Peyer's patch (tissue), 4 donors: ENCODE data around the gene DMD. TPM values are rescaled to one million over a fixed set of nuclear protein-coding genes. Genes with fewer than 3 reads are reported as not detected.

Experiments used
- DNase-seq, 3 donors: peaks; one replicate each; pipeline ENCODE4 v3.0.0-alpha.2; 2017 to 2019
- H3K27ac ChIP-seq, 4 donors: fragments of 200-600 bp; sonication (generic); one replicate each; pipeline ENCODE4 v1.5.1; 2016 to 2019
- H3K27me3 ChIP-seq, 2 donors: fragments of 200-600 bp; sonication (generic); one replicate each; pipeline ENCODE4 v1.5.1; 2019
- H3K36me3 ChIP-seq, 3 donors: fragments of 200-600 bp; sonication (generic); one replicate each; pipeline ENCODE4 v1.5.1; 2016 to 2019
- H3K4me1 ChIP-seq, 4 donors: fragments of 200-600 bp; sonication (generic); one replicate each; pipeline ENCODE4 v1.5.1; 2016 to 2019
- H3K4me3 ChIP-seq, 4 donors: fragments of 200-600 bp; sonication (generic); 1 replicate in 3 of 4; 2 replicates in 1 of 4; pipeline ENCODE4 v1.5.1; 2016 to 2019; ENCODE audit warnings: mild to moderate bottlenecking in 1 of 4
- H3K9me3 ChIP-seq, 4 donors: fragments of 200-600 bp; sonication (generic); one replicate each; pipeline ENCODE4 v1.5.1; 2016 to 2019; ENCODE audit warnings: mild to moderate bottlenecking in 1 of 4
- POLR2A ChIP-seq, 2 donors: fragments of 450-650 bp; IDR thresholded peaks; one replicate each; pipeline ENCODE4 v1.5.1; 2017; ENCODE audit warnings: antibody characterized with exemption in 2 of 2, mild to moderate bottlenecking in 2 of 2, moderate library complexity in 2 of 2
- total RNA-seq, 4 donors: library from RNA; depleted of rRNA; stranded (reverse); fragments of >200 nt; gene quantifications; one replicate each; pipeline ENCODE4 v1.1.0, GENCODE V29; 2016
- TF ChIP-seq, protein P1 (sequence below), 6 experiments: fragments of 450-650 bp in 4 of 6; fragments of 200-600 bp in 2 of 6; sonication (generic) in 1 of 6; IDR thresholded peaks; one replicate each; pipeline ENCODE4 v1.5.1; 2017 to 2019; ENCODE audit warnings: antibody characterized with exemption in 6 of 6, mild to moderate bottlenecking in 3 of 6, moderate library complexity in 1 of 6

DMD gene
- total RNA-seq, 4 donors from 2014 or later, result 15.8 to 109 (median 19.1) TPM

DNA sequence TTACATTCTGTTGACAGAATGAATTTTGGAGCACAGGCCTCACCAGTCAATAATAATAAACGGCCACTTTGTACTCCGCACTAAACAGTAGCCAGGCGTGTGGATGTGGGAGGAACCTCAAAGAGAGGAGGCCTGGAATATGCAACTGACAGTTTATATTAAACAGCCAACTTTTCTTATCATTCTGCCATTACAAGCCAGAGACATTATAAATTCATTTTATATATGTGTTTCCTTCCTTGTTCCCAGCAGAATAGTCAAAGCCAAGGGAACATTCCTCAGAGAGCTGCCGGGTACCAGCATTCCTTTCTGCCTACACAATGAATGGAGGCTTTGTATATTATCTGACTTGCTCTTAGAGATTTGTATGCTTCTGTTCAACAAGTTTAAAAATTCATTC is 1703.0 kb downstream of the DMD start:
- Histone ChIP-seq H3K9me3 (no peaks in the 10 kb centered on the region), H3K27ac (no peak overlapping the region), H3K4me1 (no peaks in the 10 kb centered on the region), H3K4me3 (no peak overlapping the region), H3K27me3 (no peaks in the 10 kb centered on the region), H3K36me3 (no peaks in the 10 kb centered on the region)
- no peak for TF ChIP-seq POLR2A (IDR thresholded peaks at IDR 0.05)
- TF ChIP-seq, protein P1, sequence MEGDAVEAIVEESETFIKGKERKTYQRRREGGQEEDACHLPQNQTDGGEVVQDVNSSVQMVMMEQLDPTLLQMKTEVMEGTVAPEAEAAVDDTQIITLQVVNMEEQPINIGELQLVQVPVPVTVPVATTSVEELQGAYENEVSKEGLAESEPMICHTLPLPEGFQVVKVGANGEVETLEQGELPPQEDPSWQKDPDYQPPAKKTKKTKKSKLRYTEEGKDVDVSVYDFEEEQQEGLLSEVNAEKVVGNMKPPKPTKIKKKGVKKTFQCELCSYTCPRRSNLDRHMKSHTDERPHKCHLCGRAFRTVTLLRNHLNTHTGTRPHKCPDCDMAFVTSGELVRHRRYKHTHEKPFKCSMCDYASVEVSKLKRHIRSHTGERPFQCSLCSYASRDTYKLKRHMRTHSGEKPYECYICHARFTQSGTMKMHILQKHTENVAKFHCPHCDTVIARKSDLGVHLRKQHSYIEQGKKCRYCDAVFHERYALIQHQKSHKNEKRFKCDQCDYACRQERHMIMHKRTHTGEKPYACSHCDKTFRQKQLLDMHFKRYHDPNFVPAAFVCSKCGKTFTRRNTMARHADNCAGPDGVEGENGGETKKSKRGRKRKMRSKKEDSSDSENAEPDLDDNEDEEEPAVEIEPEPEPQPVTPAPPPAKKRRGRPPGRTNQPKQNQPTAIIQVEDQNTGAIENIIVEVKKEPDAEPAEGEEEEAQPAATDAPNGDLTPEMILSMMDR (IDR thresholded peaks at IDR 0.05), result no peak
- no peak for DNase-seq

DNA sequence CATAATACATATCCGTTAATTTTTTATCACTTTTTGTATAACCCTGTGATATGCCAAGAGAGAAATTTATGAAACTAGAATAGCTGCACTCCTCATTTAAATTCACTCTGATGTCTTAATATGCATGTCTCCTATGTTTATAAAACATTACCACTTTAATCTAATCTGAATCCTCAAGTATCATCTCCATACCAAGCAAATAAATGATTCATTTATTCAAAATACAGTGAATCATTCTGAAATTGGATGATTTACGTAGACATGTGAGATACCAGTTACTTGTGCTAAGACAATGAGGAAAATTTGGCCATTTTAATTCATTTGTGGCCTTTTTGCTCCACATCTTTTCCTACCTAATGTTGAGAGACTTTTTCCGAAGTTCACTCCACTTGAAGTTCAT is 1704.4 kb downstream of the DMD start:
- H3K27ac ChIP-seq, result no peak overlapping the region
- H3K27me3 ChIP-seq, result no peaks in the 10 kb centered on the region
- TF ChIP-seq POLR2A (IDR thresholded peaks at IDR 0.05), result no peak
- TF ChIP-seq, protein P1 (IDR thresholded peaks at IDR 0.05), result no peak

DNA sequence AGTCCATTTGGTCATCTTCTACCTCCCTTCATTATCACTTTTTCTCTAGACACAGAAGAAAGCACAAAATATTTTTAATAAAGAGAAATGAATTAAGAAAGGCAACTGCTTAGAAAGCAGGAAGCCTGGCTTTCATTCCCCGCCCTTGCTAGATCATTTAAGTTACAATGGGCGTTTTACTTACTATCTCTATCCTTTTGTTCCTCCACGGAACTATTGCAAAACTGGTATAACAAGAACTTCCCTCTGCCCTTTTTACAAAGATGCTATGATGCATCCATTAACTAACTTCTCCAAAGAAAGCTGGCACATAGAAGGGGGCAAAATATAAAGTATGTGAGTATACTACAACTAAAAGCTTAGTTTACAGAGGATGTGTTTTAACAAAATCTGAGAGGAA is 1705.0 kb downstream of the DMD start:
- H3K36me3 ChIP-seq, result no peaks in the 10 kb centered on the region
- no peaks in the 10 kb centered on the region for H3K9me3 ChIP-seq
- TF ChIP-seq POLR2A (IDR thresholded peaks at IDR 0.05), result no peak
- TF ChIP-seq, protein P1 (IDR thresholded peaks at IDR 0.05), result no peak
- DNase-seq, result no peak
- no peak overlapping the region for H3K4me3 ChIP-seq
- H3K27ac ChIP-seq, result no peak overlapping the region
- H3K27me3 ChIP-seq, result no peaks in the 10 kb centered on the region
- no peaks in the 10 kb centered on the region for H3K4me1 ChIP-seq

More for the DNA sequence above, 1704.4 kb downstream of the DMD start:
- H3K36me3 ChIP-seq, result no peaks in the 10 kb centered on the region
- H3K4me1 ChIP-seq, result no peaks in the 10 kb centered on the region
- DNase-seq, result no peak
- no peaks in the 10 kb centered on the region for H3K9me3 ChIP-seq
- no peak overlapping the region for H3K4me3 ChIP-seq

DNA sequence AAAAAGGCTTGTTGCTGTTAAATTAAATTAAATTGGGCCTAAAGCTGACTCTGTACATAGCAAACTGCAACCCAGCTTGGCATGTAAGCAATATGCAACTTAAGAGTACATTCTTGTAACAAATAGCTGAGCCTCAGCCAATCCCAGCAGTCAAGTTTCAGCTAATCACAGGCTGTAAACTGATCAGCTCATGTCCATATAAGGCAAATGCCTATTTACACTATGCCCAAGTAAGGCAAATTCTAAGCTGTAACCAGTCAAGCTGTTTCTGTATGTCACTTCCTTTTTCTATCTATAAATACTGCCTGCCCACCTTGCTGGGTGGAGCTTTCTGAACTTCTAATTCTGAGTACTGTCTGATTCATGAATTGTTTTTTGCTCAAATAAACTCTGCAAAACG is 1710.4 kb downstream of the DMD start:
- Histone ChIP-seq H3K4me1 (no peaks in the 10 kb centered on the region), H3K27me3 (no peaks in the 10 kb centered on the region), H3K9me3 (no peaks in the 10 kb centered on the region), H3K27ac (no peak overlapping the region), H3K36me3 (no peaks in the 10 kb centered on the region), H3K4me3 (no peak overlapping the region)
- DNase-seq, result no peak
- TF ChIP-seq, protein P1 (IDR thresholded peaks at IDR 0.05), result no peak
- no peak for TF ChIP-seq POLR2A (IDR thresholded peaks at IDR 0.05)

DNA sequence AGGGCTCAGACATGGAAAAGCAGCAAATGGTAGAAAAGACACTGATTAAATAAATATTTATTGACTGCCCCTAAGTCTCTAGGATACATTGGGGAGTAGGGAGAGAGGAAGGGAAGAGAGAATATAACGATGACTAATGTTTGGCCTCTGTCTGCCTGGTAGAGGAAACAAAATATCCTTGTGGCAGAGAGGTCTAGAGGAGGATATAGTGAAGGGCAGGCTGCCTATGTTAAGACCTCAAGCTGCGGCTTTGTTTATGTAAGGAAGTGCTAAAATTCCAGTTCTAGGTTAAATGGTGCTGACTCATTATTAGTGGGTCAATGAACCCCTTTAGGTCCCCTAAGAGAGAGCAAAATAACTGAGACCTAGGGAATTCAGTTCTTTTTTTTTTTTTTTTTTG is 1712.2 kb downstream of the DMD start:
- TF ChIP-seq, protein P1 (IDR thresholded peaks at IDR 0.05), result no peak
- TF ChIP-seq POLR2A (IDR thresholded peaks at IDR 0.05), result no peak
- H3K9me3 ChIP-seq, result no peaks in the 10 kb centered on the region

DNA sequence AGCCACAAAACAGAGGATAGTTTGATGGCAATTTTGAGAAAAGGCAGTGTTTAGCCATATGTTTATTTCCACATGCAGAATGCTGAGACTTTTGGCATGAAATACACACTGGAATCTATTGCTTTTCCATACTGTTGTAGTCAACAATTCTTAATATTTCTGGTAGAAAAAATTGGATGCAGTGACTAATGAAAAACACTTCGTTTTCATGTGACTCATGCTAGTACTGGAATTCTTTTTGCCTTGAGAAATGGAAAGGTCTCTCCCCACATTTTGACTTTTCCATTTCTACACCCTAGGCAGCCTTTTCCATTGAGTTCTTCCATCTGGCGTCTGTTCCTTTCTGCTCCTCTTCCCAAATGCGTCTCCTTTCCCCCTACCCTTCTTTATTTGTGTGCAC is 1714.3 kb downstream of the DMD start:
- H3K4me1 ChIP-seq, result no peaks in the 10 kb centered on the region
- no peak for DNase-seq
- H3K36me3 ChIP-seq, result no peaks in the 10 kb centered on the region
- no peak for TF ChIP-seq POLR2A (IDR thresholded peaks at IDR 0.05)
- TF ChIP-seq, protein P1 (IDR thresholded peaks at IDR 0.05), result no peak
- no peaks in the 10 kb centered on the region for H3K27me3 ChIP-seq
- H3K4me3 ChIP-seq, result no peak overlapping the region
- no peak overlapping the region for H3K27ac ChIP-seq
- no peaks in the 10 kb centered on the region for H3K9me3 ChIP-seq

More for the DNA sequence above, 1712.2 kb downstream of the DMD start:
- Histone ChIP-seq H3K4me1 (no peaks in the 10 kb centered on the region), H3K27me3 (no peaks in the 10 kb centered on the region), H3K4me3 (no peak overlapping the region), H3K27ac (no peak overlapping the region), H3K36me3 (no peaks in the 10 kb centered on the region)
- DNase-seq, result no peak
